Thymus (tissue), 11 donors: ENCODE results near the gene LPCAT2. TPM values are rescaled to one million over a fixed set of nuclear protein-coding genes. Genes with fewer than 3 reads are reported as not detected.

ENCODE experiments used
- DNase-seq, 9 donors: peaks; one replicate each; pipeline ENCODE4 v3.0.0-alpha.2; 2013; ENCODE audit warnings: low spot score in 9 of 9, low read depth in 6 of 9, missing footprints in 1 of 9
- H3K27ac ChIP-seq, 2 donors: one replicate each; pipeline ENCODE4 v1.5.1; 2013; ENCODE audit warnings: control low read depth in 1 of 2, low read depth in 1 of 2, low read length in 1 of 2, mild to moderate bottlenecking in 1 of 2, moderate library complexity in 1 of 2
- H3K27me3 ChIP-seq, 2 donors: one replicate each; pipeline ENCODE4 v1.5.1; 2013; ENCODE audit warnings: low read length in 1 of 2; ENCODE audit not compliant: control insufficient read depth in 2 of 2, insufficient read depth in 1 of 2
- H3K36me3 ChIP-seq, 2 donors: one replicate each; pipeline ENCODE4 v1.5.1; 2013; ENCODE audit warnings: low read length in 1 of 2, mild to moderate bottlenecking in 1 of 2, moderate library complexity in 1 of 2; ENCODE audit not compliant: control insufficient read depth in 2 of 2, insufficient read depth in 2 of 2
- H3K4me1 ChIP-seq, 2 donors: one replicate each; pipeline ENCODE4 v1.5.1; 2013; ENCODE audit warnings: low read length in 2 of 2; ENCODE audit not compliant: control insufficient read depth in 2 of 2, insufficient read depth in 2 of 2
- H3K4me3 ChIP-seq, 2 donors: one replicate each; pipeline ENCODE4 v1.5.1; 2013; ENCODE audit warnings: low read length in 2 of 2, control low read depth in 1 of 2, mild to moderate bottlenecking in 1 of 2
- H3K9me3 ChIP-seq, 2 donors: one replicate each; pipeline ENCODE4 v1.5.1; 2013; ENCODE audit warnings: low read length in 1 of 2, mild to moderate bottlenecking in 1 of 2; ENCODE audit not compliant: control insufficient read depth in 2 of 2, insufficient read depth in 1 of 2
- WGBS: extraction: QIAGEN DNeasy Blood & Tissue Kit; methylation state at CpG from one replicate; pipeline ENCODE4 v1.1.7; 2013; 5-methylcytosine and 5-hydroxymethylcytosine counted together
- polyA plus RNA-seq: library from polyadenylated mRNA; stranded (reverse); fragments of 200-250 nt; gene quantifications from one replicate; pipeline ENCODE4 v1.2.3, GENCODE V29; 2013
- total RNA-seq: library from RNA; stranded (reverse); fragments of 120-200 nt; gene quantifications from one replicate; pipeline ENCODE4 v1.2.4, GENCODE V29; 2013
- donor health status: healthy.

Gene LPCAT2
- total and polyA plus RNA-seq, 2 donors, result 5.2 to 11.2 TPM

GRCh38 chr16:55506708-55507107 lies 2.2 kb upstream of the LPCAT2 start:
- Histone ChIP-seq H3K4me1 (peaks cover 5 to 12% of the 10 kb centered on the region in 2 donors), H3K4me3 (no peak overlapping the region), H3K27ac (no peak overlapping the region), H3K9me3 (no peaks in the 10 kb centered on the region), H3K36me3 (no peaks in the 10 kb centered on the region), H3K27me3 (peaks cover 3 to 8% of the 10 kb centered on the region in 2 donors)
- no peak for DNase-seq
- 49% methylated on average over 4 of the region's 4 CpGs for WGBS

- no peak overlapping the region for H3K4me3 ChIP-seq
- H3K27me3 ChIP-seq, result peaks cover 3 to 8% of the 10 kb centered on the region in 2 donors
- H3K9me3 ChIP-seq, result no peaks in the 10 kb centered on the region
- H3K27ac ChIP-seq, result no peak overlapping the region
- H3K4me1 ChIP-seq, result peaks cover 5 to 12% of the 10 kb centered on the region in 2 donors
- 72% methylated on average over 9 of the region's 9 CpGs for WGBS
- DNase-seq, result no peak
- no peaks in the 10 kb centered on the region for H3K36me3 ChIP-seq
Observed at GRCh38 chr16:55508271-55508921, 476 bp upstream of the LPCAT2 start.

- WGBS, result 9% methylated on average over 4 of the region's 4 CpGs
- no peak overlapping the region for H3K4me3 ChIP-seq
- peaks cover 5 to 12% of the 10 kb centered on the region in 2 donors for H3K4me1 ChIP-seq
- no peaks in the 10 kb centered on the region for H3K9me3 ChIP-seq
- no peaks in the 10 kb centered on the region for H3K36me3 ChIP-seq
- DNase-seq, result peak in 1 of 9 donors; percentile 11
- peaks cover 3 to 8% of the 10 kb centered on the region in 2 donors for H3K27me3 ChIP-seq
- no peak overlapping the region for H3K27ac ChIP-seq
Observed at GRCh38 chr16:55510185-55510805, 1.4 kb downstream of the LPCAT2 start.

GRCh38 chr16:55512941-55513340 lies 4.1 kb downstream of the LPCAT2 start:
- H3K4me1 ChIP-seq, result peaks cover 5 to 12% of the 10 kb centered on the region in 2 donors
- no peak overlapping the region for H3K4me3 ChIP-seq
- no peak overlapping the region for H3K27ac ChIP-seq
- WGBS, result 97% methylated on average over 1 of the region's 1 CpG
- H3K27me3 ChIP-seq, result peaks cover 3 to 8% of the 10 kb centered on the region in 2 donors
- no peak for DNase-seq
- no peaks in the 10 kb centered on the region for H3K9me3 ChIP-seq
- no peaks in the 10 kb centered on the region for H3K36me3 ChIP-seq

- Histone ChIP-seq H3K4me1 (peaks cover 5 to 12% of the 10 kb centered on the region in 2 donors), H3K9me3 (no peaks in the 10 kb centered on the region), H3K4me3 (no peak overlapping the region), H3K27ac (no peak overlapping the region), H3K27me3 (peaks cover 3 to 8% of the 10 kb centered on the region in 2 donors), H3K36me3 (no peaks in the 10 kb centered on the region)
- WGBS, result 83% methylated on average over 5 of the region's 5 CpGs
- no peak for DNase-seq
Observed at GRCh38 chr16:55513616-55514015, 4.7 kb downstream of the LPCAT2 start.

- H3K4me1 ChIP-seq, result peaks cover 0 to 1% of the 10 kb centered on the region in 2 donors
- H3K27ac ChIP-seq, result no peak overlapping the region
- H3K27me3 ChIP-seq, result no peaks in the 10 kb centered on the region
- no peak overlapping the region for H3K4me3 ChIP-seq
- H3K36me3 ChIP-seq, result no peaks in the 10 kb centered on the region
- no peaks in the 10 kb centered on the region for H3K9me3 ChIP-seq
- 94% methylated on average over 1 of the region's 1 CpG for WGBS
- DNase-seq, result no peak
Observed at GRCh38 chr16:55515111-55515510, 6.2 kb downstream of the LPCAT2 start.

- H3K36me3 ChIP-seq, result no peaks in the 10 kb centered on the region
- H3K4me3 ChIP-seq, result no peak overlapping the region
- H3K27me3 ChIP-seq, result no peaks in the 10 kb centered on the region
- H3K27ac ChIP-seq, result no peak overlapping the region
- no peaks in the 10 kb centered on the region for H3K9me3 ChIP-seq
- no peaks in the 10 kb centered on the region for H3K4me1 ChIP-seq
- WGBS, result 62% methylated on average over 1 of the region's 1 CpG
- no peak for DNase-seq
Observed at GRCh38 chr16:55521792-55522191, 12.9 kb downstream of the LPCAT2 start.

GRCh38 chr16:55526441-55526840 lies 17.6 kb downstream of the LPCAT2 start:
- H3K4me1 ChIP-seq, result no peaks in the 10 kb centered on the region
- no peaks in the 10 kb centered on the region for H3K9me3 ChIP-seq
- no peaks in the 10 kb centered on the region for H3K36me3 ChIP-seq
- WGBS, result 81% methylated on average over 2 of the region's 2 CpGs
- H3K27ac ChIP-seq, result no peak overlapping the region
- no peaks in the 10 kb centered on the region for H3K27me3 ChIP-seq
- no peak overlapping the region for H3K4me3 ChIP-seq
- DNase-seq, result no peak

- H3K36me3 ChIP-seq, result no peaks in the 10 kb centered on the region
- DNase-seq, result no peak
- no peaks in the 10 kb centered on the region for H3K9me3 ChIP-seq
- no peaks in the 10 kb centered on the region for H3K4me1 ChIP-seq
- H3K4me3 ChIP-seq, result no peak overlapping the region
- no peak overlapping the region for H3K27ac ChIP-seq
- H3K27me3 ChIP-seq, result no peaks in the 10 kb centered on the region
Observed at GRCh38 chr16:55527885-55528284, 19.0 kb downstream of the LPCAT2 start.
